Measurements from ENCODE around the gene VTA1.

DNA sequence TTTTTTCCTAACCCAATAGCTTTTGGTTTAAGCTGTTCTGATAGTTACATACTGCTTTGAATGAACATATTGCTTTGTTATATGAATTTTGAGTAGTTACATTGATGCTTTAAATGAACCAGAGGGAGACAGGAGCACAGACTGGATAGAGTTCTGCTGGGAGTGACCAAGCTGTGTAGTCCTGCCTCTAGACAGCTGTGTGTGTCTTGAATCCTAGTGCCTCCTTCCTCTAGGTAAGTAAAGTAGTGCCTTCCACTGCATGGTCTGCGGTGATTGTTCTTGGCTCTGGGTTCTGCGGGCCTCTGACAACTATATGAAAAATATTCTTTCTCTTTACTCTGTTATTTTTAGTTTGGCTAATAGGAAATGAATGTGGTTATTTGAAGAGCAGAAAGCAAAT, 108.7 kb downstream of the VTA1 start:
- TF ChIP-seq EP300 (conservative IDR thresholded peaks at IDR 0.05; ENCODE audit: poor library complexity, severe bottlenecking) (no peak), CTCF (IDR thresholded peaks at IDR 0.05; ENCODE audit: poor library complexity, severe bottlenecking) (no peak), EZH2 (IDR thresholded peaks at IDR 0.05; ENCODE audit: borderline replicate concordance, insufficient read depth, low read length, poor library complexity, severe bottlenecking) (no peak), POLR2AphosphoS5 (IDR thresholded peaks at IDR 0.05) (no peak), REST (IDR thresholded peaks at IDR 0.05; ENCODE audit: borderline replicate concordance) (no peak), TAF1 (IDR thresholded peaks at IDR 0.05; ENCODE audit: low read depth) (no peak), RAD21 (conservative IDR thresholded peaks at IDR 0.05) (no peak), SMC3 (conservative IDR thresholded peaks at IDR 0.05; ENCODE audit: poor library complexity) (no peak)
